Dermis blood vessel endothelial cell (primary cell): ENCODE results near the gene PPP1R9A. TPM values are rescaled to one million over a fixed set of nuclear protein-coding genes. Genes with fewer than 3 reads are reported as not detected.
A peak's percentile ranks its signal among the peaks of the same experiment; 100 is the strongest.

Experiments
- DNase-seq: peaks from one replicate; pipeline ENCODE4 v3.0.0; 2010
- total RNA-seq: library from RNA; depleted of rRNA; stranded (reverse); fragments of >200 nt; gene quantifications from 2 replicates; pipeline ENCODE4 v1.2.3, GENCODE V29; 2014

The PPP1R9A gene
- total RNA-seq, 1 donor from 2014 or later = 19.2 TPM

- no peak for DNase-seq
Measured at GRCh38 chr7:95323410-95324129, 416.2 kb downstream of the PPP1R9A start.

GRCh38 chr7:95324431-95324830, 417.0 kb downstream of the PPP1R9A start, which contains the start of gene PON1:
PON1 (minus strand) TSS chr7:95324532; CDS start chr7:95324475, 57 bp downstream.
- no peak for DNase-seq

GRCh38 chr7:95327356-95327755, 420.0 kb downstream of the PPP1R9A start:
- DNase-seq = no peak

GRCh38 chr7:95330204-95330960, 423.0 kb downstream of the PPP1R9A start:
- DNase-seq = peak; percentile 24

GRCh38 chr7:95330961-95331337, 423.6 kb downstream of the PPP1R9A start:
- no peak for DNase-seq

GRCh38 chr7:95334447-95334846, 427.1 kb downstream of the PPP1R9A start:
- no peak for DNase-seq

GRCh38 chr7:95335093-95335492, 427.7 kb downstream of the PPP1R9A start:
- DNase-seq = no peak

- DNase-seq = no peak
Measured at GRCh38 chr7:95338832-95339231, 431.4 kb downstream of the PPP1R9A start.

- no peak for DNase-seq
Measured at GRCh38 chr7:95340491-95340890, 433.1 kb downstream of the PPP1R9A start.

- DNase-seq = no peak
Measured at GRCh38 chr7:95342029-95342428, 434.6 kb downstream of the PPP1R9A start.

GRCh38 chr7:95342642-95343307, 435.4 kb downstream of the PPP1R9A start:
- DNase-seq = no peak
